ENCODE measurements around the gene KCTD17.

Gene KCTD17

GRCh38 chr22:37020192-37020479, 31.4 kb upstream of the KCTD17 start:
- no peak for DNase-seq (ENCODE audit: low read depth in 2 of 2, low spot score in 1 of 2)

GRCh38 chr22:37021041-37021440, 30.5 kb upstream of the KCTD17 start:
- no peak for DNase-seq (ENCODE audit: low read depth in 2 of 2, low spot score in 1 of 2)

GRCh38 chr22:37021710-37022482, 29.6 kb upstream of the KCTD17 start:
- DNase-seq (ENCODE audit: low read depth in 2 of 2, low spot score in 1 of 2), result no peak

GRCh38 chr22:37022483-37023337, 28.8 kb upstream of the KCTD17 start:
- no peak for DNase-seq (ENCODE audit: low read depth in 2 of 2, low spot score in 1 of 2)

GRCh38 chr22:37023743-37024338, 27.7 kb upstream of the KCTD17 start:
- no peak for DNase-seq (ENCODE audit: low read depth in 2 of 2, low spot score in 1 of 2)

- DNase-seq (ENCODE audit: low read depth in 2 of 2, low spot score in 1 of 2), result no peak
These were observed 27.0 kb upstream of the KCTD17 start for GRCh38 chr22:37024339-37025157.

GRCh38 chr22:37025500-37026070, 26.0 kb upstream of the KCTD17 start:
- no peak for DNase-seq (ENCODE audit: low read depth in 2 of 2, low spot score in 1 of 2)

- DNase-seq (ENCODE audit: low read depth in 2 of 2, low spot score in 1 of 2), result no peak
These were observed 25.2 kb upstream of the KCTD17 start for GRCh38 chr22:37026325-37026724.

- no peak for DNase-seq (ENCODE audit: low read depth in 2 of 2, low spot score in 1 of 2)
These were observed 24.0 kb upstream of the KCTD17 start for GRCh38 chr22:37027556-37027955.

GRCh38 chr22:37028692-37029674, 22.6 kb upstream of the KCTD17 start:
- no peak for DNase-seq (ENCODE audit: low read depth in 2 of 2, low spot score in 1 of 2)

- no peak for DNase-seq (ENCODE audit: low read depth in 2 of 2, low spot score in 1 of 2)
These were observed 20.8 kb upstream of the KCTD17 start for GRCh38 chr22:37030560-37031281.

GRCh38 chr22:37032134-37032534, 19.4 kb upstream of the KCTD17 start:
- DNase-seq (ENCODE audit: low read depth in 2 of 2, low spot score in 1 of 2), result no peak

GRCh38 chr22:37032535-37033460, 18.7 kb upstream of the KCTD17 start:
- no peak for DNase-seq (ENCODE audit: low read depth in 2 of 2, low spot score in 1 of 2)

GRCh38 chr22:37033605-37034430, 17.7 kb upstream of the KCTD17 start:
- no peak for DNase-seq (ENCODE audit: low read depth in 2 of 2, low spot score in 1 of 2)

- no peak for DNase-seq (ENCODE audit: low read depth in 2 of 2, low spot score in 1 of 2)
These were observed 14.7 kb upstream of the KCTD17 start for GRCh38 chr22:37036655-37037377.

- DNase-seq (ENCODE audit: low read depth in 2 of 2, low spot score in 1 of 2), result no peak
These were observed 13.9 kb upstream of the KCTD17 start for GRCh38 chr22:37037669-37038068.

- DNase-seq (ENCODE audit: low read depth in 2 of 2, low spot score in 1 of 2), result no peak
These were observed 12.1 kb upstream of the KCTD17 start for GRCh38 chr22:37039466-37039865.
